ENCODE results near the gene FBXO44.

Gene FBXO44

DNA sequence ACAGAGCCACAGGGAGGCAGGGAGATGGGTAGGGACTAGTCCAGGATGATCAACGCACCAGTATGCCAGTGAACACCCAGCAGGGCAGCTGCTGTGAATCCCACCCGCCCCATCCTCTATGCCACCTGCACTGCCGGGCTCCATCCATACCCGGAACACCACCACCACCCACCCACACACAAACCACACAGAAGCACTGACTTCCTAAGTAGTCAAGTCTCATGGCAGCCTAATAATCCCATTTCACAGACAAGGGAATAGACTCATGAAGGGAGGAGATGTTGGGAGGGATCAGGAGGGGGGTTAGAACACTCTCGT lies 43.2 kb downstream of the FBXO44 start:
- peaks cover 8% of the 10 kb centered on the region for H3K27me3 ChIP-seq (ENCODE audit: insufficient read depth, poor library complexity, severe bottlenecking)

DNA sequence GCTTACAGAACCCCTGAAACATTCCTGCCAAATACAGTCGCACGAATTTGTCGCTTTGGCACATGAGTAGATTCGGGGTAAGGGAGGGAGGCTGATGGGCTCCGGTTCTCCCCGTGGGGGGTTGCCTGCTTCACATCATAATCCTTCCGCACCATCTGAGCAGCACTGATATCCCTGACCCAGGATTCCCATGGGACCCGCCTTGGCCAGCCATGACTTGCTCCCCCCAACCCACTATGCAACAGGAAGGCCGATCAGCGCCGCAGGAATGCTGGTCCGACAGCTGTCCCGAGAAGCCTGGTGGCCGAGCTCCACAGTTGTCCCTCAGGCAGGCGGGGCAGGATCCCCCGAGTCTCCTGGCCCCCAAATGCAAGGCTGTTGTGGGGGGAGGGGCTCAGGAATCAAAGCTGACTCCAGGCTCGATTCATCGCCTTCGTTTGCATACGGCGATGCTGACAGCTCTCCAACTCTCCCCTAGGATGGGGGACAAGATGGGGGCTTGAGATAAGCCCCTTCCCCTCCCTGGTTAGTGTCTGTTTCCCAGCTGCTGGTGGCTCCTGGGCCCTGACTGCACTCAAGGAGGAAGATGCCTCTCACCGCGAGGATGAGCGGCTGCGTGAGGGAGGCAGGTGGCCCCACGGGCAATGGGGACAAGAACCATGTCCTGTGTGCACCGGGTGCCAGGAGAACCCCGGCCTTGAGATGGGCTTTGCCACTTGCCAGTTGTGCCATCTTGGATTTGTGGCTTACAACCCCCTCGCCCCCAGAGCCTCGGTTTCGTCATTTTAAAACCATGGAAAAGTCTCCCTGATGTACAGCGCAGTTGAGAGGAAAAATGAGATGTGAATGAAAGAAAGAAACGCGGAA lies 46.2 kb downstream of the FBXO44 start:
- no peak overlapping the region for H3K4me3 ChIP-seq (replicated peaks; ENCODE audit: insufficient read depth, low read length)
- TF ChIP-seq GABPA (IDR thresholded peaks at IDR 0.05; ENCODE audit: low read depth) (no peak), POLR2AphosphoS5 (IDR thresholded peaks at IDR 0.05; ENCODE audit: low read depth) (no peak), SPI1 (IDR thresholded peaks at IDR 0.05; ENCODE audit: borderline replicate concordance, low read depth) (no peak), CTCF (IDR thresholded peaks at IDR 0.05; ENCODE audit: insufficient read depth, low read length) (no peak)
- TF ChIP-seq, protein P1, sequence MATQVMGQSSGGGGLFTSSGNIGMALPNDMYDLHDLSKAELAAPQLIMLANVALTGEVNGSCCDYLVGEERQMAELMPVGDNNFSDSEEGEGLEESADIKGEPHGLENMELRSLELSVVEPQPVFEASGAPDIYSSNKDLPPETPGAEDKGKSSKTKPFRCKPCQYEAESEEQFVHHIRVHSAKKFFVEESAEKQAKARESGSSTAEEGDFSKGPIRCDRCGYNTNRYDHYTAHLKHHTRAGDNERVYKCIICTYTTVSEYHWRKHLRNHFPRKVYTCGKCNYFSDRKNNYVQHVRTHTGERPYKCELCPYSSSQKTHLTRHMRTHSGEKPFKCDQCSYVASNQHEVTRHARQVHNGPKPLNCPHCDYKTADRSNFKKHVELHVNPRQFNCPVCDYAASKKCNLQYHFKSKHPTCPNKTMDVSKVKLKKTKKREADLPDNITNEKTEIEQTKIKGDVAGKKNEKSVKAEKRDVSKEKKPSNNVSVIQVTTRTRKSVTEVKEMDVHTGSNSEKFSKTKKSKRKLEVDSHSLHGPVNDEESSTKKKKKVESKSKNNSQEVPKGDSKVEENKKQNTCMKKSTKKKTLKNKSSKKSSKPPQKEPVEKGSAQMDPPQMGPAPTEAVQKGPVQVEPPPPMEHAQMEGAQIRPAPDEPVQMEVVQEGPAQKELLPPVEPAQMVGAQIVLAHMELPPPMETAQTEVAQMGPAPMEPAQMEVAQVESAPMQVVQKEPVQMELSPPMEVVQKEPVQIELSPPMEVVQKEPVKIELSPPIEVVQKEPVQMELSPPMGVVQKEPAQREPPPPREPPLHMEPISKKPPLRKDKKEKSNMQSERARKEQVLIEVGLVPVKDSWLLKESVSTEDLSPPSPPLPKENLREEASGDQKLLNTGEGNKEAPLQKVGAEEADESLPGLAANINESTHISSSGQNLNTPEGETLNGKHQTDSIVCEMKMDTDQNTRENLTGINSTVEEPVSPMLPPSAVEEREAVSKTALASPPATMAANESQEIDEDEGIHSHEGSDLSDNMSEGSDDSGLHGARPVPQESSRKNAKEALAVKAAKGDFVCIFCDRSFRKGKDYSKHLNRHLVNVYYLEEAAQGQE (IDR thresholded peaks at IDR 0.05; ENCODE audit: insufficient replicate concordance, low read depth), result no peak
- DNase-seq (ENCODE audit: low read depth in 1 of 2, low spot score in 1 of 2), result no peak
- H3K27me3 ChIP-seq (ENCODE audit: insufficient read depth, poor library complexity, severe bottlenecking), result no peaks in the 10 kb centered on the region
- H3K27ac ChIP-seq (replicated peaks), result no peak overlapping the region

More for the DNA sequence above, 43.2 kb downstream of the FBXO44 start:
- no peak overlapping the region for H3K4me3 ChIP-seq (replicated peaks; ENCODE audit: insufficient read depth, low read length)
- no peak overlapping the region for H3K27ac ChIP-seq (replicated peaks)
- TF ChIP-seq, protein P1 (IDR thresholded peaks at IDR 0.05; ENCODE audit: insufficient replicate concordance, low read depth), result no peak
- TF ChIP-seq GABPA (IDR thresholded peaks at IDR 0.05; ENCODE audit: low read depth) (no peak), POLR2AphosphoS5 (IDR thresholded peaks at IDR 0.05; ENCODE audit: low read depth) (no peak)
- DNase-seq (ENCODE audit: low read depth in 1 of 2, low spot score in 1 of 2), result no peak

DNA sequence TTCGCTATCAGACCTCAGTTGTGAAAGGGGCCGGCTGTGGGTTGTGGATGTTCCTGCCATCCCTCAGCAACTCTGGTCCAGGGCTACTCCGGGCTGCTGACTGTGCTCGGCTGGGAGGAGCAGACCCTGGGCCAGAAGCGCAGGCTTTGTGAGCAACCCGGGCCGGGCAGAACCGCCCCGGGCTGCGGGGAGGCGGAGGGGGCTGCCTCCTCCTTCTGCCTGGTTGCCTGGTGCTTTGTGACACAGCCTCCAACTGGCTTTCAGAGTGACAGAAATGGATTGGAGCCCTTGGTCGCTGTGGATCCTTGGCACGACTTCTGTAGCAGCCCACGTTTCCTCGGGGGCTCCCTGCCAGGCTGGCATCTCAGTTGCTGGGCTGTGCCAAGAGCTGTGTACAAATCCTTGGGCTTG lies 46.9 kb downstream of the FBXO44 start:
- Histone ChIP-seq H3K4me3 (replicated peaks; ENCODE audit: insufficient read depth, low read length) (no peak overlapping the region), H3K27ac (replicated peaks) (no peak overlapping the region), H3K27me3 (ENCODE audit: insufficient read depth, poor library complexity, severe bottlenecking) (no peaks in the 10 kb centered on the region)
- no peak for TF ChIP-seq CTCF (IDR thresholded peaks at IDR 0.05; ENCODE audit: insufficient read depth, low read length)
- no peak for TF ChIP-seq GABPA (IDR thresholded peaks at IDR 0.05; ENCODE audit: low read depth)
- no peak for TF ChIP-seq SPI1 (IDR thresholded peaks at IDR 0.05; ENCODE audit: borderline replicate concordance, low read depth)
- TF ChIP-seq, protein P1 (IDR thresholded peaks at IDR 0.05; ENCODE audit: insufficient replicate concordance, low read depth), result no peak
- no peak for TF ChIP-seq POLR2AphosphoS5 (IDR thresholded peaks at IDR 0.05; ENCODE audit: low read depth)
- no peak for DNase-seq (ENCODE audit: low read depth in 1 of 2, low spot score in 1 of 2)

Measured in HL-60 (cell line).